Fibroblast of lung (primary cell): ENCODE measurements around the gene CEP97. TPM values are rescaled to one million over a fixed set of nuclear protein-coding genes. Genes with fewer than 3 reads are reported as not detected.

Experiments
- DNase-seq, 2 donors: peaks; one replicate each; pipeline versions ENCODE4 v3.0.0 to v3.0.0-alpha.2; 2010; ENCODE audit warnings: low read depth in 2 of 2
- H2AFZ ChIP-seq: 2 replicates; pipeline ENCODE4 v1.5.1; 2012; ENCODE audit warnings: low read length, control low read depth, inconsistent platforms
- H3K27ac ChIP-seq: 2 replicates; pipeline ENCODE4 v1.5.1; 2011; ENCODE audit warnings: low read length, control low read depth; ENCODE audit not compliant: insufficient read depth
- H3K27me3 ChIP-seq: 2 replicates; pipeline ENCODE4 v1.5.1; 2011; ENCODE audit warnings: mild to moderate bottlenecking, low read length; ENCODE audit not compliant: control insufficient read depth, insufficient read depth
- H3K36me3 ChIP-seq: 2 replicates; pipeline ENCODE4 v1.5.1; 2011; ENCODE audit warnings: low read length; ENCODE audit not compliant: control insufficient read depth, insufficient read depth
- H3K4me1 ChIP-seq: 2 replicates; pipeline ENCODE4 v1.5.1; 2011; ENCODE audit warnings: low read length; ENCODE audit not compliant: control insufficient read depth, insufficient read depth; ENCODE audit errors: extremely low read depth
- H3K4me2 ChIP-seq: 2 replicates; pipeline ENCODE4 v1.5.1; 2011; ENCODE audit warnings: low read length, control low read depth; ENCODE audit not compliant: insufficient read depth; ENCODE audit errors: extremely low read depth
- H3K4me3 ChIP-seq, 4 experiments: fragments of 200-600 bp in 1 of 4; sonication (generic) in 1 of 4; replicated peaks in 1 of 4; 2 replicates each; pipeline ENCODE4 v1.5.1; 2011 to 2016; ENCODE audit warnings: low read length in 4 of 4, low read depth in 3 of 4, mild to moderate bottlenecking in 3 of 4, control low read depth in 2 of 4, inconsistent platforms in 1 of 4, mixed read lengths in 1 of 4; ENCODE audit not compliant: insufficient read depth in 1 of 4; ENCODE audit errors: control extremely low read depth in 1 of 4
- H3K79me2 ChIP-seq: 2 replicates; pipeline ENCODE4 v1.5.1; 2012; ENCODE audit warnings: mild to moderate bottlenecking, low read length, inconsistent platforms; ENCODE audit not compliant: control insufficient read depth, insufficient read depth
- H3K9ac ChIP-seq: 2 replicates; pipeline ENCODE4 v1.5.1; 2011; ENCODE audit warnings: mild to moderate bottlenecking, low read length, control low read depth; ENCODE audit not compliant: insufficient read depth
- H3K9me3 ChIP-seq: 2 replicates; pipeline ENCODE4 v1.5.1; 2012; ENCODE audit warnings: low read depth, low read length; ENCODE audit not compliant: control insufficient read depth, insufficient read depth
- H4K20me1 ChIP-seq: 2 replicates; pipeline ENCODE4 v1.5.1; 2011; ENCODE audit warnings: low read length; ENCODE audit not compliant: control insufficient read depth, insufficient read depth; ENCODE audit errors: extremely low read depth
- EZH2 ChIP-seq: IDR thresholded peaks from 2 replicates; pipeline ENCODE4 v1.5.1; 2012; ENCODE audit warnings: low read length, control low read depth, mild to moderate bottlenecking; ENCODE audit errors: missing control alignments
- polyA plus RNA-seq, 2 donors: library from polyadenylated mRNA; depleted of rRNA in 1 of 2; stranded (reverse) in 1 of 2; unstranded in 1 of 2; fragments of >200 nt; gene quantifications; 2 replicates each; pipeline ENCODE4 v1.2.1, GENCODE V29; 2011 to 2012; ENCODE audit warnings: missing spikeins in 1 of 2
- total RNA-seq: library from RNA; depleted of rRNA; stranded (reverse); fragments of >200 nt; gene quantifications from 2 replicates; pipeline ENCODE4 v1.2.1, GENCODE V29; 2014
- TF ChIP-seq, protein P1 (sequence below), 2 donors: IDR thresholded peaks in 1 of 2; conservative IDR thresholded peaks in 1 of 2; 1 replicate in 1 of 2; 2 replicates in 1 of 2; pipeline ENCODE4 v1.5.1; 2011 to 2012; ENCODE audit warnings: low read length in 2 of 2, control low read depth in 1 of 2, inconsistent platforms in 1 of 2, low read depth in 1 of 2, mild to moderate bottlenecking in 1 of 2

The CEP97 gene
- total and polyA plus RNA-seq, 2 donors (not counting 1 experiment from before 2014, with no cell fraction given), result 2.0 to 10.1 TPM

GRCh38 chr3:101796077-101796680, 71.8 kb downstream of the CEP97 start:
- no peak for TF ChIP-seq EZH2
- TF ChIP-seq, protein P1, sequence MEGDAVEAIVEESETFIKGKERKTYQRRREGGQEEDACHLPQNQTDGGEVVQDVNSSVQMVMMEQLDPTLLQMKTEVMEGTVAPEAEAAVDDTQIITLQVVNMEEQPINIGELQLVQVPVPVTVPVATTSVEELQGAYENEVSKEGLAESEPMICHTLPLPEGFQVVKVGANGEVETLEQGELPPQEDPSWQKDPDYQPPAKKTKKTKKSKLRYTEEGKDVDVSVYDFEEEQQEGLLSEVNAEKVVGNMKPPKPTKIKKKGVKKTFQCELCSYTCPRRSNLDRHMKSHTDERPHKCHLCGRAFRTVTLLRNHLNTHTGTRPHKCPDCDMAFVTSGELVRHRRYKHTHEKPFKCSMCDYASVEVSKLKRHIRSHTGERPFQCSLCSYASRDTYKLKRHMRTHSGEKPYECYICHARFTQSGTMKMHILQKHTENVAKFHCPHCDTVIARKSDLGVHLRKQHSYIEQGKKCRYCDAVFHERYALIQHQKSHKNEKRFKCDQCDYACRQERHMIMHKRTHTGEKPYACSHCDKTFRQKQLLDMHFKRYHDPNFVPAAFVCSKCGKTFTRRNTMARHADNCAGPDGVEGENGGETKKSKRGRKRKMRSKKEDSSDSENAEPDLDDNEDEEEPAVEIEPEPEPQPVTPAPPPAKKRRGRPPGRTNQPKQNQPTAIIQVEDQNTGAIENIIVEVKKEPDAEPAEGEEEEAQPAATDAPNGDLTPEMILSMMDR (conservative IDR thresholded peaks at IDR 0.05 in 1 of 2, IDR thresholded peaks at IDR 0.05 in 1 of 2; ENCODE audit: low read depth in 1 of 2, low read length in 2 of 2), result no peak
- H3K9ac ChIP-seq, result no peak overlapping the region
- peaks cover 2% of the 10 kb centered on the region for H3K79me2 ChIP-seq
- no peak overlapping the region for H3K27ac ChIP-seq
- H3K9me3 ChIP-seq, result no peaks in the 10 kb centered on the region
- no peaks in the 10 kb centered on the region for H4K20me1 ChIP-seq
- H3K27me3 ChIP-seq, result no peaks in the 10 kb centered on the region
- no peak overlapping the region for H3K4me3 ChIP-seq
- H3K4me2 ChIP-seq, result no peak overlapping the region
- H3K36me3 ChIP-seq, result peaks cover 2% of the 10 kb centered on the region
- no peaks in the 10 kb centered on the region for H3K4me1 ChIP-seq
- H2AFZ ChIP-seq, result no peak overlapping the region
- no peak for DNase-seq

DNA sequence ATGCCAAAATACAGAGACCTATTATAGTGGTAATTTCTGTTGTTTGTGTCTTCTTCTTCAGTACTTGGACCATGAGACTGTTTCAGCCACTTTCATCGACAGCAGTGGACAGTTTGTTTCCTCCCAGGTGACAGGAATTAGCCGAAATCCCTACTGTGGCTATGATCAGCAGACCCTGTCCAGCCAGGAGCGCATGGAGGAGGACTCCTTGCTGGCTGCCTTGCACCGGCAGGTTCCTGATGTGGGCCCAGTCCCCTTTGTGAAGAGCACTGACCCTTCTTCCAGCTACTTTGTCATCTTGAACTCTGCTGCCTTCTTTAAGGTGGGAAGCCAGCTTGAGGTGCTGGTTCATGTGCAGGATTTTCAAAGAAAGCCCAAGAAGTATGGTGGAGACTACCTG, 76.8 kb downstream of the CEP97 start:
- no peak overlapping the region for H2AFZ ChIP-seq
- no peak for TF ChIP-seq EZH2
- TF ChIP-seq, protein P1 (conservative IDR thresholded peaks at IDR 0.05 in 1 of 2, IDR thresholded peaks at IDR 0.05 in 1 of 2; ENCODE audit: low read depth in 1 of 2, low read length in 2 of 2), result no peak
- no peak for DNase-seq

GRCh38 chr3:101802179-101802578, 77.8 kb downstream of the CEP97 start:
- Histone ChIP-seq H2AFZ (no peak overlapping the region), H3K4me3 (no peak overlapping the region), H3K9ac (no peak overlapping the region), H3K36me3 (peaks cover 4% of the 10 kb centered on the region), H3K27me3 (no peaks in the 10 kb centered on the region), H4K20me1 (peaks cover 1% of the 10 kb centered on the region), H3K4me1 (no peaks in the 10 kb centered on the region), H3K79me2 (no peaks in the 10 kb centered on the region), H3K9me3 (no peaks in the 10 kb centered on the region), H3K27ac (no peak overlapping the region), H3K4me2 (no peak overlapping the region)
- no peak for DNase-seq
- TF ChIP-seq, protein P1 (conservative IDR thresholded peaks at IDR 0.05 in 1 of 2, IDR thresholded peaks at IDR 0.05 in 1 of 2; ENCODE audit: low read depth in 1 of 2, low read length in 2 of 2), result no peak
- no peak for TF ChIP-seq EZH2

More for the DNA sequence above, 76.8 kb downstream of the CEP97 start:
- H3K79me2 ChIP-seq, result no peaks in the 10 kb centered on the region
- no peak overlapping the region for H3K27ac ChIP-seq
- no peak overlapping the region for H3K4me2 ChIP-seq
- H3K4me3 ChIP-seq, result no peak overlapping the region
- no peaks in the 10 kb centered on the region for H3K27me3 ChIP-seq
- peaks cover 1% of the 10 kb centered on the region for H4K20me1 ChIP-seq
- H3K36me3 ChIP-seq, result peaks cover 4% of the 10 kb centered on the region
- H3K4me1 ChIP-seq, result no peaks in the 10 kb centered on the region
- H3K9ac ChIP-seq, result no peak overlapping the region
- H3K9me3 ChIP-seq, result no peaks in the 10 kb centered on the region
